GM18505 (cell line): ENCODE results near the gene NOA1.

Experiments
- ATAC-seq: cut with Tn5 transposase; IDR thresholded peaks from one replicate; pipeline ENCODE4 v1.9.1; 2021; ENCODE audit not compliant: unreplicated experiment
- POLR2A ChIP-seq: IDR thresholded peaks from 4 replicates; pipeline ENCODE4 v1.6.1; 2011; ENCODE audit warnings: borderline replicate concordance; ENCODE audit not compliant: insufficient read depth, insufficient read length; ENCODE audit errors: extremely low read depth

Gene NOA1

GRCh38 chr4:56978750-56979303 is 1.4 kb upstream of the NOA1 start, which contains the start of gene POLR2B:
POLR2B (plus strand) TSS chr4:56978896; CDS start chr4:56978986, 90 bp downstream.
- peak; percentile 84 for TF ChIP-seq POLR2A
- ATAC-seq, result peak; percentile 43

- ATAC-seq, result peak; percentile 31
- TF ChIP-seq POLR2A, result no peak
These were observed 527 bp downstream of the NOA1 start for GRCh38 chr4:56976837-56977320.

- TF ChIP-seq POLR2A, result no peak
- ATAC-seq, result no peak
These were observed 1.0 kb downstream of the NOA1 start for GRCh38 chr4:56976283-56976836.

GRCh38 chr4:56973336-56973735 is 4.1 kb downstream of the NOA1 start:
- ATAC-seq, result no peak
- TF ChIP-seq POLR2A, result no peak

- TF ChIP-seq POLR2A, result no peak
These were observed 4.6 kb downstream of the NOA1 start for GRCh38 chr4:56972809-56973208.

GRCh38 chr4:56972389-56972788 is 5.0 kb downstream of the NOA1 start:
- TF ChIP-seq POLR2A, result no peak
- no peak for ATAC-seq

More at GRCh38 chr4:56972809-56973208, 4.6 kb downstream of the NOA1 start:
- ATAC-seq, result no peak

GRCh38 chr4:56971383-56971782 is 6.0 kb downstream of the NOA1 start:
- ATAC-seq, result no peak
- TF ChIP-seq POLR2A, result no peak

- no peak for ATAC-seq
- TF ChIP-seq POLR2A, result no peak
These were observed 16.3 kb downstream of the NOA1 start for GRCh38 chr4:56961107-56961500.

GRCh38 chr4:56959100-56959499 is 18.3 kb downstream of the NOA1 start:
- ATAC-seq, result no peak
- TF ChIP-seq POLR2A, result no peak

- no peak for ATAC-seq
These were observed 19.3 kb downstream of the NOA1 start for GRCh38 chr4:56958111-56958517.

GRCh38 chr4:56953680-56954520 is 23.5 kb downstream of the NOA1 start:
- TF ChIP-seq POLR2A, result no peak
- no peak for ATAC-seq

More at GRCh38 chr4:56958111-56958517, 19.3 kb downstream of the NOA1 start:
- TF ChIP-seq POLR2A, result no peak

GRCh38 chr4:56941403-56941802 is 36.0 kb downstream of the NOA1 start:
- no peak for TF ChIP-seq POLR2A
- ATAC-seq, result no peak

- ATAC-seq, result no peak
- no peak for TF ChIP-seq POLR2A
These were observed 36.4 kb downstream of the NOA1 start for GRCh38 chr4:56940971-56941370.
